ENCODE measurements around the gene GRM6. TPM values are rescaled to one million over a fixed set of nuclear protein-coding genes. Genes with fewer than 3 reads are reported as not detected.

The GRM6 gene
- total RNA-seq, 1 experiment from 2014 or later, result not detected

- CTCF ChIA-PET, result no interaction called here
- no peaks in the 10 kb centered on the region for H3K4me1 ChIP-seq (replicated peaks; ENCODE audit: insufficient read depth)
- BruUV-seq (replicated peaks), result no TSS peak
- H3K27me3 ChIP-seq (ENCODE audit: insufficient read depth, low read depth), result peaks cover 60% of the 10 kb centered on the region
- no peak for DNase-seq
- intact Hi-C loops (cut with micrococcal nuclease; ENCODE audit: unreplicated experiment), result no loop called here
- no peaks in the 10 kb centered on the region for H3F3A ChIP-seq (ENCODE audit: insufficient read depth, low read depth)
- no peak overlapping the region for H3K4me2 ChIP-seq
- H3K9me2 ChIP-seq (ENCODE audit: insufficient read depth), result no peaks in the 10 kb centered on the region
- TF ChIP-seq EZH2 (IDR thresholded peaks at IDR 0.05; ENCODE audit: low read depth) (no peak), CTCF (conservative IDR thresholded peaks at IDR 0.05) (no peak)
- H3K9me3 ChIP-seq (ENCODE audit: insufficient read depth, low read depth), result no peaks in the 10 kb centered on the region
- no peak overlapping the region for H3K4me3 ChIP-seq
- H3K36me3 ChIP-seq (ENCODE audit: low read depth), result no peaks in the 10 kb centered on the region
- H4K20me1 ChIP-seq (ENCODE audit: insufficient read depth), result no peaks in the 10 kb centered on the region
- H3K79me2 ChIP-seq (ENCODE audit: low read depth), result no peaks in the 10 kb centered on the region
- POLR2A ChIA-PET (ENCODE audit: unreplicated experiment), result no interaction called here
- H2AFZ ChIP-seq, result no peak overlapping the region
- H3K27ac ChIP-seq, result no peak overlapping the region
These were observed 10.7 kb downstream of the GRM6 start for GRCh38 chr5:178984145-178985072.

GRCh38 chr5:178983728-178984127 lies 11.4 kb downstream of the GRM6 start:
- TF ChIP-seq EZH2 (IDR thresholded peaks at IDR 0.05; ENCODE audit: low read depth) (no peak), CTCF (conservative IDR thresholded peaks at IDR 0.05) (no peak)
- Histone ChIP-seq H4K20me1 (ENCODE audit: insufficient read depth) (no peaks in the 10 kb centered on the region), H3K4me3 (no peak overlapping the region), H3K27ac (no peak overlapping the region), H2AFZ (no peak overlapping the region), H3F3A (ENCODE audit: insufficient read depth, low read depth) (no peaks in the 10 kb centered on the region), H3K4me2 (no peak overlapping the region), H3K9me2 (ENCODE audit: insufficient read depth) (no peaks in the 10 kb centered on the region), H3K79me2 (ENCODE audit: low read depth) (no peaks in the 10 kb centered on the region), H3K27me3 (ENCODE audit: insufficient read depth, low read depth) (peaks cover 63% of the 10 kb centered on the region), H3K36me3 (ENCODE audit: low read depth) (no peaks in the 10 kb centered on the region), H3K9me3 (ENCODE audit: insufficient read depth, low read depth) (no peaks in the 10 kb centered on the region), H3K4me1 (replicated peaks; ENCODE audit: insufficient read depth) (no peaks in the 10 kb centered on the region)
- no peak for DNase-seq
- no TSS peak for BruUV-seq (replicated peaks)
- CTCF ChIA-PET, result no interaction called here
- POLR2A ChIA-PET (ENCODE audit: unreplicated experiment), result no interaction called here
- intact Hi-C loops (cut with micrococcal nuclease; ENCODE audit: unreplicated experiment), result no loop called here

GRCh38 chr5:178982941-178983340 lies 12.2 kb downstream of the GRM6 start:
- Histone ChIP-seq H3K4me1 (replicated peaks; ENCODE audit: insufficient read depth) (no peaks in the 10 kb centered on the region), H3K9me2 (ENCODE audit: insufficient read depth) (no peaks in the 10 kb centered on the region), H3K4me2 (no peak overlapping the region), H3K27ac (no peak overlapping the region), H3K79me2 (ENCODE audit: low read depth) (no peaks in the 10 kb centered on the region), H3F3A (ENCODE audit: insufficient read depth, low read depth) (no peaks in the 10 kb centered on the region), H3K27me3 (ENCODE audit: insufficient read depth, low read depth) (peaks cover 64% of the 10 kb centered on the region), H3K9me3 (ENCODE audit: insufficient read depth, low read depth) (0 out of 2 replicates have a peak, but pooled peaks cover 2% of the 10 kb centered on the region), H3K4me3 (no peak overlapping the region), H4K20me1 (ENCODE audit: insufficient read depth) (no peaks in the 10 kb centered on the region), H2AFZ (no peak overlapping the region), H3K36me3 (ENCODE audit: low read depth) (no peaks in the 10 kb centered on the region)
- CTCF ChIA-PET, result no interaction called here
- DNase-seq, result no peak
- POLR2A ChIA-PET (ENCODE audit: unreplicated experiment), result no interaction called here
- no peak for TF ChIP-seq CTCF (conservative IDR thresholded peaks at IDR 0.05)
- intact Hi-C loops (cut with micrococcal nuclease; ENCODE audit: unreplicated experiment), result no loop called here
- BruUV-seq (replicated peaks), result no TSS peak
